Stimulated activated CD4-positive, alpha-beta T cell treated with anti-CD3 and anti-CD28 coated beads, Interleukin-15, amount 100 ng/mL, for 1 hour (primary cell): ENCODE measurements around the gene SMC3.
A peak's percentile ranks its signal among the peaks of the same experiment; 100 is the strongest.

Experiments
- DNase-seq, 2 donors: peaks; one replicate each; pipeline ENCODE4 v3.0.0-alpha.2; 2020; ENCODE audit warnings: low read depth in 1 of 2, low spot score in 1 of 2

Gene SMC3

DNA sequence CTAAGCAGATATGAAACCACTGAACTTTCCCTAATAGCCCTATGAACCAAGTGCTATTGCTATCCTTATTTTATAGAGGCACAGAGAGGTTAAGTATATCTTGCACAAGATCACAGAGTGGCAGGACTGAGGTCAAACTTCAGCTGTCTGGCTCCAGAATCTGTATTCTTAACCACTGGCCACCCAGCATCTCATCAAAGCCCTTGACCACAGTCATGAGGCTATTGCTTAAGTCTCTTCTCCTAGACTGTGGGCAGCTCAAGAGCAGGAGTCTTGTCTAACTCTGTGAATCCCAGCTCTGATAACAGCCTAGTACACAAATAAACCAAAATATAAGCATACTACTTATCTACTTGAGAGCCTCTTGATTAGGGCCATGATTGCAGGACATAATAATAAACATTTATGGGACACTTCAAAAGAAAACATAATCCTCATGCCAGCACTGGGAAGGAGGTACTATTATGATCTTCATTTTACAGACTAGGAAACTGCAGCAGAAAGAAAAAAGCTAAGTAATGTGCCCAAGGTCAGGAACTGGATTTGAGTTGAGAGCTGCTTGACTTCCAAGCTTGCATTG, 22.4 kb upstream of the SMC3 start:
- no peak for DNase-seq

DNA sequence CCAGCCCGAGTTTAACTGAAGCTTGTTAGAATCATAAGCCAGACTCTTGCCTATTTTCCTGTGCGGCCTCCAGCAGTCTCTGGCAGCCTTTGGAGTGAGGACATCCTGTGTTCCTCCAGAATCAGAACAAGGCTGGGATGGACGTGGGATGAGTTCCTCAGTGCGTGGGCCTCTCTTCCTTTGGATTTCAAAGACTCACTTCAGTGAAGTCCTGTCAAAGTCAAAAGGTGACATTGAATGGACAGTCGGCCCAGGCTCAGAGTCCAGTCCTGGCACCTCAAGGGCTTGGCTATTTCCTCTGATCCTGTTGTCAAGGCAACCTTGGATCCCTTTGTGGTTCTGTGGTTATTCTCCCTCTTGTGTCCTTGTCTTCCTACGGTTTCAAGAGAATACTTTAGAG, 21.4 kb upstream of the SMC3 start:
- DNase-seq, result no peak

DNA sequence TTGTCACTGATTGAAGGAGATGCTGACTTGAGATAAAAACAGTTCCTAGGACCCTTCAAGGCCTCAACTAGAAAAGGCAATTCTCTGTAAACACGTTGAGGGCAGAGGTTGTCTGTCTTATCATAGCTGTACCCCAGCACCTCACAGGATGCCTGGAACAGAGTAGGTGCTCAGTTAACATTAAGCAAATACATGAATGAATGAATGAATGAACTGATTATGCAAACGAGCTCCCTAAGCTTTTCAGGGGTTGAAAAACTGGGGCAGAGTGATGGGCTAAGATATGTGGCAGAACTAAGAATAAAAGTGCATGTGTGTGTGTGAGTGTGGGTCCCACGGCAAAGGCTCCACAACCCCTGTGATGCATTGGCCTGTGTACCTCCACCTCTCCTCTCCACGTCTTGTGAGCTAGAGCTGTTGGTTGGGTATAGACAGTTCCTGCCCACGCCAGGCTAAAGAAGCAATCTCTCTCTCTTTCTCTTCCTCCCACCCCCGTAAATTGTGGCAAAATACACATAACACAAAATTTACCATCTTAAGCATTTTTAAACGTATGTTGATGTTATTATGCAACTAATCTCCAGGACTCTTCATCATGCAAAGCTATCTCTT, 20.9 kb upstream of the SMC3 start:
- DNase-seq, result no peak

DNA sequence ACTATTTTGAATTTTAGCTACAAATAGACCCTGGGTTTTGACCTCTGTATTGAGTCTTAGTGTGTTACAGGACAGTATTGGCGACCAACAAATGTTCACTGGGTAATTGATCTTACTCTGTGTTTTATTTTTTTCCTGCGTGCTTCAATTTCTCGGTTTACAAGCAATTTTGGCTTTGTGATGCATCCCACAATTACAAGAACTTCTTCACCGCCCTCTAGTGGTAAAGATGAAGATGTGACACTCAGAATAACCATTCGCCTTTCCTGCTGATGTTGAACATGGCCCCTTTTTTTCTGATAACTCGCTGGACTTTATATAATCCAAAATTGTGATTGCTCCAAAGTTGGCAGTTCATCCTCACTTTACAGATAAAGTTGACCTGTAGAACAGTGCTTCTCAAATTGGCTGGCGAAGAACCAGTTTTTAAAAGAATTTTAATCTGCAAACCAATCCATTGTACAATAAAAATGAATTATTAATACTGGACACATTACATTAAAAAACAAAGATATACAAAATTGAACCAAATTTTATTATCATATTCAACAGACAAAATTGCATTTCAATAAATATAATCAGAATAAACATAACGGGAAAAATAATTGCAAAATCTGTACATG, 20.2 kb upstream of the SMC3 start:
- no peak for DNase-seq

DNA sequence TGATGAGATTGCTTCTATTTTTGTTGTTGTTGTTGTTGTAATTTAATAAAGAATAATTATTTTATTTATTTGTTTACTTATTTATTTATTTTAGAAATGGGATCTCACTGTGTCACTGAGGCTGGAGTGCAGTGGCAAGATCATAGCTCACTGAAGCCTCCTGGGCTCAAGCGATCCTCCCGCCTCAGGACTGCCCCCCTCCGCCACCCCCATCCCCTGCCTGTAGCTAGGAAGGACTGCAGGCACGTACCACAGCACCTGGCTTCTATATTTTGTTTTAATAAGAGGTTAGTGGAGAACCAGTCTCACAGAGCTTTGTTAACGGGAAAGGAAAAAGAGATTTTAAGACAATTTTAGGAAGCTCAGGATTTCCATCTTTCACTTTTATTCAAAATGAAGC, 19.5 kb upstream of the SMC3 start:
- no peak for DNase-seq

DNA sequence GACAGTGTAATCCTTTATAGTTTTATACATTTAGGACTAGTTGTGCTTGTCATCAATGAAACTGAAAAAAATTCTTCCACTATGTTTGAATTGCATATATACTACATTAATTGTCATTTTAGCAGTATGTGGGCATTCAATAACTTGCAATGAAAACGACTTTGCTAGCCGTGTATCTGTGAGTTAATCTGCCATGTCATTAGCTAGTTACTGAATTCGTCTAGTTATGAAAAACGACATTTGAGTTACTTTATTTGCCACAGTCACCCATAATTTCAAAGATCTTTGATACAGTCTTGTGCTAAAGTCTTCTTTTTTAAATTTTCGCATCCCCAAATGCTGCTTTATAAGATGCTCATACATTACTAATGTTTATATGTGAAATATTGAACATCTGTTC, 18.3 kb upstream of the SMC3 start:
- DNase-seq, result no peak

DNA sequence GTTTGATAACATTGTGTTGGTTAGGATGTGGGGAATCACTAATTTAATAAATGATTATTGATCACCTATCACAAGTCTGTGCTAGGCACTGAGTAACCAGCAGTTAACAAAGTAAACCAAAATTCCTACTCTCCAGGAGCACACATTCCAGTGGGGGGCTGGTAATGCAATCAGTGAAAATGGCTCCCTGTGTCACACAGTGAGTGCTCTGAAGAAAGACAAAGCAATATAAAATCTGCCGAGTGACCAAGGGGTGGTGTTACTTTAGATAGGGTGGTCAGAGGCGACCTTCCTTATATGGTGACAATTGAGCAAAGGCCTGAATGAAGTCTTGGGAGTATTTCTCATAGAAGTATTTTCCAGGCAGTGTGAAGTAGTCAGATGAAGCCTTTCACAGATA, 13.6 kb upstream of the SMC3 start:
- DNase-seq, result no peak

DNA sequence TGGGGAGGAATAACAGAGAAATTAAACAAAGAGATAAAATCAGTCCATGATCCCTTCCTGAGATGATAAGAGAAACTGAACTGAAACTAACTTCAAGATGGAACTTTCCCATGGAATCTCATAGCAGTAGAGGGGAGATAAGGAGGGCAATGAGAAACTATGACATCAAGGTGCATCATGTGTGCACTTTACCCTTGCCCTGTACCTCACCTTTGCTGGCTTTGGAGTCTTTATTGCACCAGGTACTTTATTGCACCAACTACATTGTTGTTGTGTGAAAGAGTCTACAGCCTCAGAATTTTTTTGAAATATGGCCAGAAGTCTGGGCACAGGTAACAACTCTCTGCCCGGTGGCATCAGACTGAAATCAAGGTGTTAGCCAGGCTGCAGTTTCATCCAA, 11.2 kb upstream of the SMC3 start:
- DNase-seq, result no peak

DNA sequence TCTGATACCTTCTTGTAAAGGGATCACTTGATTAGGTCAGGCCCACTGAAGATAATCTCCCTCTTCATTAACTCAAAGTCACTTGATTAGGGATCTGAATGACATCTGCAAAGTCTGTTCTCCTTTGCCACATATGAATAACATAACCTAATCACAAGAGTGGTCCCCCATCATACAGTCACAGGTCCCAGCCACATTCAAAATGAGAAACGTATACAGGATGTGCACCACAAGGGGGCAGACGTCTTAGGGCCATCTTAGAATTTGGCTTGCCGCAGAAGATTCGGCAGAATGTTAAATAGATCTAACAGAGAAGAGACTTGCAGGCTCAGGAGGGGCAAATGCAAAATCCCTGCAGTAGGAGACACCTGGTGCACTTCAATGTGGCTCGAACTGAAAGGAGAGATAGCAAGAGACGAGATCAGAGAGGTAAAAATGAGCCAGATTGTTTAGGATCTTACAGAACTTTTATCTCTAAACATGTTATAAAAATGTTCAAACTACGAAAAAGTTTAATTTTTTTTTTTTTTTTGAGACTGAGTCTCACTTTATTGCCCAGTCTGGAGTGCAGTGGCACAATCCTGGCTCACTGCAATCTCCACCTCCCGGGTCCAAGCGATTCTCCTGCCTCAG, 10.4 kb upstream of the SMC3 start:
- peak; percentile 32 to 36 for DNase-seq

DNA sequence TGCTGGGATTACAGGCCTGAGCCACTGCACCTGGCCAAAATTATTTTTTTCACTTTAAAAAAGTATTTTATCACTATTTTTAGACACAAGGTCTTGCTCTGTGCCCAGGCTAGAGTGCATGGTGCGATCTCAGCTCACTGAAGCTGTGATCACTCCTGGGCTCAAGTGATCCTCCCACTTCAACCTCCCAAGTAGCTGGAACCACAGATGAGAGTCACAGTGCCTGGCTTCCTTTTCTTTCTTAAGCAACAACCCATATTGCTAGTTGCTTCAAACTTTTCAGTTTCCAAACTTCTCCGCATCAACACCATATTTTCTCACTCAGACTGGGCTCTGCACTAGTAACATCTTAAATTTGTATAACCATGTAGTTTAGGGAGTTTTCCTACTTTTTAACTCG, 9.5 kb upstream of the SMC3 start:
- no peak for DNase-seq

DNA sequence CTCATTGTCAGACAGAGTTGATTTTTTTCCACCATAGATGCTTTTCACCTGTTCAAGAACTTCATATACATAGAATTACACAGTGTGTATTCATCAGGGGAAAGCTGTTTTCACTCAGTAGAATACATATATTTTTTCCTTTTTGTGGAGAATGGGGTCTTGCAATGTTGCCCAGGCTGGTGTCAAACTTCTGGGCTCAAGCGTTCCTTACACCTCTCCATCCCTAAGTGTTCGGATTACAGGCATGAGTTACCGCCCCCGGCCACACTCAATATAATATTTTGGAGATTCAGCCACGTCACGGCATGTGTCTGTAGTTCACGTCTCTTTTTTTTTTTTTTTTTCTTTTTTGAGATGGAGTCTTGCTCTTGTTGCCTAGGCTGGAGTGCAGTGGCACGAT, 7.5 kb upstream of the SMC3 start:
- DNase-seq, result no peak

DNA sequence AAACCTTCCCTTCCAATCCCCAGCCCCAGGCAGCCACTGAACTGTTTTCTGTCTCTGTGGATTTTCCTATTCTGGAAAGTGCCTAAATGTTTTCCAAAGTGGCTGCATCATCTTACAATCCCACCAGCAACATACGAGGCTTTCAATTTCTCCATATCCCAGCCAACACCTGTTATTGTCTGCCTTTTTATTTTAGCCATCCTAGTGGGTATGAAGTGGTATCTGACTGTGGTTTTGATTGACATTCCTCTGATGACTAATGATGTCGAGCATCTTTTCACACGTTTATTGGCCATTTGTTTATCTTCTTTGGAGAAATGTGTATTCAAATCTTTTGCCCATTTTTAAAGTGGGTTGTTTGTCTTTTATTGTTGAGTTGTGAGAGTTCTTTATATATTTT, 6.2 kb upstream of the SMC3 start:
- no peak for DNase-seq

DNA sequence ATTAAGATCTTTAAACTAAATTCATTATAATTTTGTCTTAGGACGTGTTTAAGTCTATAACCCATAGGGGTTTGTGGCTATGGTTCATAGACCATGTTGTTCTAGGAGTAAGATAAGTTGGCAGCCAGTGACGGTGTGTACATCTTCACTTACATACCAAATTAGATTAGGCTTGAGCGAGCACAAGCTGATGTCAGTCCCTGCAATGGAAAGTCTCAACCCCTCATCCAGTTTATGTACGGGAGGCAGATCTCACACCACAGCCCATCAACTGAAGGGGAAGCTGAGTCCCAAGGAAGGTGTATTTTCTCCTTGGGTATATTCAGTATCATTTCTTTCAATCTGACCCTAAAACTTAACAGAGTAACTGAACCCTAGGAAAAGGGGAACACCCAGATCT, 5.1 kb upstream of the SMC3 start:
- DNase-seq, result no peak

DNA sequence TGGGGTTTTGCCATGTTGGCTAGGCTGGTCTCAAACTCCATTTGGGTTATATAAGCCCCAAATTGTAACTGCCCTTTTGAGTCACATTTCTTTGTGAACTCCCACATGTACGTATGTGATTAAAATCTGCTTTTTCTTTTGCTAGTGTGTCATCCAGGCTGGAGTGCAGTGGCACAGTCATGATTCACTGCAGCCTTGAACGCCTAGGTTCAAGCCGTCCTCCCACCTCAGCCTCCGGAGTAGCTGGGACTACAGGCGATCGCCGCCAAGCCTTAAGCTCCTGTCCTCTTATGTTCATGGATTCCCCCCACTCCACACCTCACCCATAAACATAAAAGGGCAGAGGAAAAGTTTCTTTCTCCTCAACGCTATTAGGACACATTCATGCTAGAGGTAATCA, 4.4 kb upstream of the SMC3 start:
- DNase-seq, result no peak

DNA sequence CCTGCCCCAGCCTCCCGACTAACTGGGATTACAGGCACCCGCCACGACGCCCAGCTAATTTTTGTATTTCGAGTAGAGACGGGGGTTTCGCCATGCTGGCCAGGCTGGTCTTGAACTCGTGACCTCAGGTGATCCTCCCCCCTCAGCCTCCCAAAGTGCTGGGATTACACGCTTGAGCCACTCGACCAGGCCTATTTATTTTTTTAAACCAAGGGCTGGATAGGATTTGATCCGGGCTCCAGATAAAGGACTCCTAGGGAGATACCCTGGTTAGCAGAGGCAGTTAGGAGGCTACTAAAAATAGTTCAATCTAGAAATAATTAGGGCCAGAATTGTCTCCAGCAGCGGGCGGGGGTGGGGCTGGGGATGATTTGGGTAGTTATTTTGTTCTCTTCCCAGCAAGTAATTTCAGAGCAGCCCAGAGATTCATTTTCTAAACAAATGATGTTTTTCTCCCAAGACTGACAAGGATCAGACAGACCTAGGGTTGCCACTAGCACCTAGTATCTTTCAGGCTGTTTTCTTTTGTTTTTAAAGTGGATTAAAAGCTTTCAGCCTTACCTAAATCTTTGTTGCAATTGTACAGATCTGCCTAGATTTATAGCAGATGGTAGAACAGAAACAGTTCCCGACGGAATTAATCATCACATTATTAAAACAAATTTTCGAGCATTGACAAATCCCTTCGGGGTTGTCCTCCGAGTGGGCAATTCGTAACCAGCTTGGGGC, 859 bp upstream of the SMC3 start:
- no peak for DNase-seq

DNA sequence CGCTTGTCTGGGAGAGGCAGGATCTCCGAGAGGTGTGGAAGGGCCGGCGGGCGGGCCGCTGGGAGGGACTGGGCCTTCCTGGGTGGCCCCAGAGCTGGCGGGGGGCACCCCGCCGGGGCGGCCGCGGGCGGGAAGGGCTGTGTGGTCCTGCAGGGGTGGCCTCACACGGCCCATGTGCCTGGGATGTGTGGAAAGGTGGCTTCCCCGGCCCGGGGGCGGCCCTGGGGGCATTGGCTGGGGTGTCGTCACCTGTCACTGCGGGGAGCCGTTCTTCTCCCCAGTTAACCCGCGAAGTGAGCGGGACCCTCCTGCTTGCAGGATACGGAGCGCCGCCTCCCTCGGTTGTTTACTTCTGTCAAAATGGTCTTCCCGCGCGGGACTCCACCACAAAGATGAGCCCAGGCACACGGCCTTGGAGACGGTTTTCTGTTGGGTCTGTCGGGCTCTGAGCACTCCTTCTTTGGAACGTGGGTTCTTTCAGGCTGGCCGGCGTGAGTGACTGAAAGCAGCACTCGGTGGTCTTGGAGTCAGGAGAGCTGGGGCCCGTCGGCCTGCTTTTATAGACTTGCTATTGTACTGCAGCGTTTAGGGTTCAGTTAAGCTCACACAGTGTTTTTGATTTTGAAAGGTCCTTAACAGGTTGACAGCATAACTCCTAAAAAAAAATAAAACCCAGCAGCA, 700 bp downstream of the SMC3 start:
- DNase-seq, result peak; percentile 26 to 38

DNA sequence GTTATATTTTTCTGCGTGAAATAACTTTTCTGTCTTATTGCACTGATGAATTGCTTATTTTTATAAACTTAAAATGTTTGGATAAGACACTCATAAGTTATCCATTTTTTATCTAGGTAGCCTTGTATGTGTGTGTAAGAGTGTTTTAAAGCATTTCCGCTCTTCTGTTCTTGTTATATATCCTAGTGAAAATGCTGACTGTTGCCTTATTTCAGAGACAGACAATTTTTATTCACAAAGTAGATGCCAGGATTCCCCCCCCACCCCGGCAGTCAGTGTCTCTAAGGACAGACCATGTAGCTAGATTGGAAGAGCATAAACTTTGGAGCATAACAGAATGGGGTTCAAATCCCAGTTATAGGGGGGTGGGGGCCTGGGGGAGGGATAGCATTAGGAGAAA, 1.6 kb downstream of the SMC3 start:
- no peak for DNase-seq

DNA sequence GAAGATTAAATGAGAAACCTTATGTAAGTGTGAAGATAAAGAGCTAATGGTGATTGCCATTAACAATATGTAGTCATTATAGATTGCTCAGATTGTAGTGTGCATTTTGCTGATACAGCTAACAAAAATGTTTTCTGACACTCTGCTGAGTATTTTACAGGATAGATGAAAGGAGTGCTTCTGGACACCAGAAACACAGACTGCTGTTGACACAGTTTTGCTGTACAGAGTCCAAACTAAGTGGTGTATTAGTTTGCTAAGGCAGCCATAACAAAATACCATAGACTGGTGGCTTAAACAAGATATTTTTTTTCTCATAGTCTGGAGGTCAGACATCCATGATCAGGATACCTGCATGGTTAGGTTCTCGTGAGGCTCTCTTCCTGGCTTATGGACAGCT, 2.2 kb downstream of the SMC3 start:
- DNase-seq, result no peak

DNA sequence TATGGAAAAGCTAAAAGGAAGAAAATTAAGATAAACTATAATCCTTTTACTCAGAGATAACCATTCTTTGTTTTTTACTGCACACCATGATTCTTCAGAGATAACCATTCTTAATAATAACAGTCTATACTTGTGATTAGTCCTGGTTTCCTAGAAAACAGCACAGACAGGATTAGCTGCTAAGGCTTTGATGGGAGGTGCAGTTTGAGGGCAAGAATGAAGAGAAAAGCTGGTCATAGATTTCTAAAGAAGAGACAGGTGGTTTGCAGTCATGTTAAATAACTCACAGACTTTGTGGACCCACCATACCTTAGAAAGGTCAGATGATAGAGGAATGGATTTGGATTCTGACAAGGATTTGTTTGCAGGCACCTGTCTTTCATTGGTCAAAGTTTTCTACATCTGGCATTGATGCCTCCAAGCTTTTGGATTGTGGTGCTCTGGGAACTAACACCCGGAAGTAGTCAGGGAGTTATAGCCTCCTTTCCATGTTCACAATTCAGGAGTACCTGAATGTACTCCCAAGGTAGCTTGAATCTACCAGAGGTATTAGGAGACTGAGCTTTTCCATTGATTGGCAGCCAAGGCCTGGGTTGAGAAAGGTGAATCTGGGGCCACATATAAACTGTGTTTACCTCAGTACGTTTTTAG, 3.7 kb downstream of the SMC3 start:
- no peak for DNase-seq

DNA sequence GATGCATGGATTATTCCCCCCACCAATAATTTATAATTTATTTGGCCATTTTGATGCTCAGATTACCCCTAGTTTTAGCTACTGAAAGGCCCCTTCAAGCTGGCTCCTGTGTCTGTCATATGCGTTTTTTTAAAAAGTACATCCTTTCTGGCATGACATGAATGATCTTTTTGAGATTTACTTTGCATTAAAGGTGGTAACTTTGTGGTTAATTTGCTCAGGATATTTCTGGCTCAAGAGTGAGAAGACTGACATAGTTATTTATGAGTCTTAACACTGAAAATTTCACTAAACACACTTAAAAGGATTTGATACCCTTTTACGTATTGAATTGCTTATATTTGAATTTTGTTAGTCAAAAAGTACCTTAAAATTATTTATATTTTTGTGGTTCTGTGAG, 5.4 kb downstream of the SMC3 start:
- no peak for DNase-seq

DNA sequence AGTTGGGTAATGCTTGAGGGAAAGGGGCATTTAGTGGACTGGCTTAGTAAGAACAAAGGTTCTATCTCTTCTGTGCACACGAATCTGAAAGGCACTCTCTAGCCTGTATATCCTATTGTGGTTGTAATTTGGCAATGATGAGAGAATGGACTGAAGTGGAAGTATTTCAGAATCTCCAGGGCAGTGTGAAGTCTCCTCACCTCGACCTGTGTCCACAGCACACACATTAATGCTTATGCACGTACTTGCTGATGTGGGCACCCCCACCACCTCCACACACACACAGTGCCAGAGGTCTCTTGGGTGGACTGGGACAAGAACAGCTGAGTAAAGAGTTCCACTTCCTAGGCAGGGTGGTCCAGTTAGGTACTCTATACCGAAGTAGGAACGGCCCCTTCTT, 6.9 kb downstream of the SMC3 start:
- no peak for DNase-seq
